ENCODE data around the gene TMEM151B. TPM values are rescaled to one million over a fixed set of nuclear protein-coding genes. Genes with fewer than 3 reads are reported as not detected.

TMEM151B gene
- total RNA-seq, 1 experiment from 2014 or later, result not detected

DNA sequence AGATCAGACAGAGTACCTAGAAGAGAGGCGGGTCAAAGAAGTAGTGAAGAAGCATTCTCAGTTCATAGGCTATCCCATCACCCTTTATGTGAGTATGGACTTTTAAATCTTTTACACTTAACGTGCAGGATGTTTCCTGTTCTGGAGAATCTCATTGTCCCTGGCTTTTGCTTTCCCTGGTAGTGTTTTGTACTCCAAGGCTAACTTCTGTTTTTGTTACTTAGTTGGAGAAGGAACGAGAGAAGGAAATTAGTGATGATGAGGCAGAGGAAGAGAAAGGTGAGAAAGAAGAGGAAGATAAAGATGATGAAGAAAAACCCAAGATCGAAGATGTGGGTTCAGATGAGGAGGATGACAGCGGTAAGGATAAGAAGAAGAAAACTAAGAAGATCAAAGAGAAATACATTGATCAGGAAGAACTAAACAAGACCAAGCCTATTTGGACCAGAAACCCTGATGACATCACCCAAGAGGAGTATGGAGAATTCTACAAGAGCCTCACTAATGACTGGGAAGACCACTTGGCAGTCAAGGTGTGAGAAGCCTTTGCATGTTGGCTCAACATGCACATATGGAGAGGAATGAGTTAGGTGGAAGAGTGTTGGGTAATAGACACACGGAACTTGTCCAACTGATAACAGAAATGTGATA is 20.1 kb upstream of the TMEM151B start:
- ChIA-PET CTCF (no interaction called here), POLR2A (ENCODE audit: unreplicated experiment) (interaction anchor here (0.6 kb wide), 1 partner anchor 11 kb away, joined by 3 read pairs; no protein-coding TSS in a partner anchor)
- no peak for ATAC-seq
- H3K27me3 ChIP-seq (ENCODE audit: low read length), result no peaks in the 10 kb centered on the region
- H3K4me3 ChIP-seq (ENCODE audit: low read length), result peak overlapping the region; percentile 99; the same call in 1 of the 2 replicates
- H2AFZ ChIP-seq (ENCODE audit: low read length), result no peak overlapping the region
- H3K27ac ChIP-seq (ENCODE audit: low read length), result no peak overlapping the region
- no peak for TF ChIP-seq EZH2phosphoT487 (IDR thresholded peaks at IDR 0.05; ENCODE audit: borderline replicate concordance, low read length)
- no peak for TF ChIP-seq EZH2 (IDR thresholded peaks at IDR 0.05; ENCODE audit: low read length, unreplicated experiment)
- TF ChIP-seq, protein P1, sequence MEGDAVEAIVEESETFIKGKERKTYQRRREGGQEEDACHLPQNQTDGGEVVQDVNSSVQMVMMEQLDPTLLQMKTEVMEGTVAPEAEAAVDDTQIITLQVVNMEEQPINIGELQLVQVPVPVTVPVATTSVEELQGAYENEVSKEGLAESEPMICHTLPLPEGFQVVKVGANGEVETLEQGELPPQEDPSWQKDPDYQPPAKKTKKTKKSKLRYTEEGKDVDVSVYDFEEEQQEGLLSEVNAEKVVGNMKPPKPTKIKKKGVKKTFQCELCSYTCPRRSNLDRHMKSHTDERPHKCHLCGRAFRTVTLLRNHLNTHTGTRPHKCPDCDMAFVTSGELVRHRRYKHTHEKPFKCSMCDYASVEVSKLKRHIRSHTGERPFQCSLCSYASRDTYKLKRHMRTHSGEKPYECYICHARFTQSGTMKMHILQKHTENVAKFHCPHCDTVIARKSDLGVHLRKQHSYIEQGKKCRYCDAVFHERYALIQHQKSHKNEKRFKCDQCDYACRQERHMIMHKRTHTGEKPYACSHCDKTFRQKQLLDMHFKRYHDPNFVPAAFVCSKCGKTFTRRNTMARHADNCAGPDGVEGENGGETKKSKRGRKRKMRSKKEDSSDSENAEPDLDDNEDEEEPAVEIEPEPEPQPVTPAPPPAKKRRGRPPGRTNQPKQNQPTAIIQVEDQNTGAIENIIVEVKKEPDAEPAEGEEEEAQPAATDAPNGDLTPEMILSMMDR (conservative IDR thresholded peaks at IDR 0.05; ENCODE audit: low read depth, low read length), result no peak
- peaks cover 57% of the 10 kb centered on the region for H3F3A ChIP-seq (ENCODE audit: low read length, unreplicated experiment)
- no peak overlapping the region for H3K9ac ChIP-seq (ENCODE audit: low read length)
- H3K79me2 ChIP-seq (ENCODE audit: low read length), result peaks cover 59% of the 10 kb centered on the region
- peaks cover 77% of the 10 kb centered on the region for H4K20me1 ChIP-seq (ENCODE audit: low read length)
- intact Hi-C loops (cut with micrococcal nuclease), result no loop called here
- H3K4me1 ChIP-seq (ENCODE audit: insufficient read depth, low read length), result peaks cover 37% of the 10 kb centered on the region
- no peak for DNase-seq
- BruUV-seq (replicated peaks), result no TSS peak
- no peaks in the 10 kb centered on the region for H3K9me2 ChIP-seq (replicated peaks; ENCODE audit: low read length)
- peak overlapping the region; percentile 90 for H3K4me2 ChIP-seq (ENCODE audit: low read length)
- peaks cover 74% of the 10 kb centered on the region for H3K36me3 ChIP-seq (ENCODE audit: low read depth, low read length)
- H3K9me3 ChIP-seq (ENCODE audit: low read length), result no peaks in the 10 kb centered on the region

- Histone ChIP-seq H3K4me3 (ENCODE audit: low read length) (peak overlapping the region; percentile 99; the same call in 1 of the 2 replicates), H3K27ac (ENCODE audit: low read length) (no peak overlapping the region), H2AFZ (ENCODE audit: low read length) (no peak overlapping the region), H3K9ac (ENCODE audit: low read length) (no peak overlapping the region), H3K36me3 (ENCODE audit: low read depth, low read length) (peaks cover 74% of the 10 kb centered on the region), H3F3A (ENCODE audit: low read length, unreplicated experiment) (peaks cover 61% of the 10 kb centered on the region), H3K4me1 (ENCODE audit: insufficient read depth, low read length) (peaks cover 35% of the 10 kb centered on the region), H3K9me2 (replicated peaks; ENCODE audit: low read length) (no peaks in the 10 kb centered on the region), H3K79me2 (ENCODE audit: low read length) (peaks cover 62% of the 10 kb centered on the region), H3K9me3 (ENCODE audit: low read length) (no peaks in the 10 kb centered on the region), H4K20me1 (ENCODE audit: low read length) (peaks cover 82% of the 10 kb centered on the region), H3K27me3 (ENCODE audit: low read length) (no peaks in the 10 kb centered on the region), H3K4me2 (ENCODE audit: low read length) (peak overlapping the region; percentile 90)
- ChIA-PET POLR2A (ENCODE audit: unreplicated experiment) (interaction anchor here (0.6 kb wide), 1 partner anchor 11 kb away, joined by 3 read pairs; no protein-coding TSS in a partner anchor), CTCF (no interaction called here)
- TF ChIP-seq, protein P1 (conservative IDR thresholded peaks at IDR 0.05; ENCODE audit: low read depth, low read length), result no peak
- no peak for TF ChIP-seq EZH2 (IDR thresholded peaks at IDR 0.05; ENCODE audit: low read length, unreplicated experiment)
- no peak for TF ChIP-seq EZH2phosphoT487 (IDR thresholded peaks at IDR 0.05; ENCODE audit: borderline replicate concordance, low read length)
- DNase-seq (no peak), ATAC-seq (no peak)
- intact Hi-C loops (cut with micrococcal nuclease), result no loop called here
- BruUV-seq (replicated peaks), result no TSS peak
Observed at GRCh38 chr6:44250718-44251123, 19.5 kb upstream of the TMEM151B start.

Data from PC-3 (cell line).